Choroid plexus epithelial cell (primary cell): ENCODE data around the gene YEATS4.

Experiments
- DNase-seq: peaks from one replicate; pipeline ENCODE4 v3.0.0-alpha.2; 2010; ENCODE audit warnings: low read depth
- H3K4me3 ChIP-seq: 2 replicates; pipeline ENCODE4 v1.5.1; 2011; ENCODE audit warnings: low read depth, mild to moderate bottlenecking, control low read depth, low read length, moderate library complexity
- CTCF ChIP-seq: conservative IDR thresholded peaks from 2 replicates; pipeline ENCODE4 v1.5.1; 2011; ENCODE audit warnings: low read depth, mild to moderate bottlenecking, control low read depth, inconsistent platforms, low read length, moderate library complexity

YEATS4 gene

GRCh38 chr12:69350777-69351176, 8.8 kb upstream of the YEATS4 start:
- TF ChIP-seq CTCF: no peak
- H3K4me3 ChIP-seq: no peak overlapping the region
- DNase-seq: no peak

- DNase-seq: no peak
- H3K4me3 ChIP-seq: no peak overlapping the region
- TF ChIP-seq CTCF: no peak
These were observed 7.9 kb upstream of the YEATS4 start for GRCh38 chr12:69351462-69352236.

- DNase-seq: no peak
- no peak overlapping the region for H3K4me3 ChIP-seq
- TF ChIP-seq CTCF: no peak
These were observed 6.6 kb upstream of the YEATS4 start for GRCh38 chr12:69352904-69353303.

- no peak for TF ChIP-seq CTCF
- no peak overlapping the region for H3K4me3 ChIP-seq
- DNase-seq: no peak
These were observed 5.4 kb upstream of the YEATS4 start for GRCh38 chr12:69354172-69354555.

GRCh38 chr12:69354556-69355187, 4.9 kb upstream of the YEATS4 start:
- TF ChIP-seq CTCF: no peak
- DNase-seq: no peak
- no peak overlapping the region for H3K4me3 ChIP-seq

- TF ChIP-seq CTCF: no peak
- DNase-seq: no peak
- no peak overlapping the region for H3K4me3 ChIP-seq
These were observed 4.0 kb upstream of the YEATS4 start for GRCh38 chr12:69355363-69356028.
